GM18867 (cell line): ENCODE measurements around the gene CDX1.
A peak's percentile ranks its signal among the peaks of the same experiment; 100 is the strongest.

Source experiments
- ATAC-seq: cut with Tn5 transposase; IDR thresholded peaks from one replicate; pipeline ENCODE4 v1.9.1; 2021; ENCODE audit warnings: mild to moderate bottlenecking, moderate library complexity; ENCODE audit not compliant: unreplicated experiment

CDX1 gene

DNA sequence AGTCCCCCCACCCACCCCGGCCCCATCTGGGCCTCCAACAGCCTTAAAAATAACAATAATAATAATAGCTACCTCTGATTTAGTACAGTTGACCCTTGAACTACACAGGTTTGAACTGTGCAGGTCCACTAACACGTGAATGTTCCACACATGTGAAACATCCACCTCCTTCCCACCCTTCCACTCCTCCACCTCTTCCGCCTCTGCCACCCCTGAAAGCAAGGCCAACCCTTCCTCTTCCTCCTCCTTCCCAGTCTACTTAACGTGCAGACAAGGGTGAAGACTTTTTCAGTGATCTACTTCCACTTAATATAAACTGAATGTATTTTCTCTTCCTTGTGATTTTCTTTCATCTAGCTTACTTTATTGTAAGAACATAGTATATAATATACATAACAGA, 21.7 kb upstream of the CDX1 start:
- no peak for ATAC-seq

DNA sequence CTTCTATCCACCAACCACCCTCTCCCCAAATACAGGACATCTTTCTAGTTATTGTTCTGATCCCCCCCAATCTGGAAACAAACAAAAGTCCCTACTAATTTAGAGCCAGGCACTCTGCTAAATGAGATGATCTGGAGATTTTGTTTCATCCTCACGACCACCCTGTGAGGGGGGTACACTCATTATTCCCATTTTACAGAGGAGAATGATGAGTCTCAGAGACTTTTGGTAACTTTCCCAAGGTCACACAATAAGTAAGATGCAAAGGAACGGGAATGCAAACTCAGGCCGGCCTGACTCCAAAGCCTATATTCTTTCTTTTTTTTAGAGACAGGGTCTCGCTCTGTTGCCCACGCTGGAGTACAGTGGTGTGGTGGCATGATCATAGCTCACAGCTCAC, 20.3 kb upstream of the CDX1 start:
- ATAC-seq, result no peak

DNA sequence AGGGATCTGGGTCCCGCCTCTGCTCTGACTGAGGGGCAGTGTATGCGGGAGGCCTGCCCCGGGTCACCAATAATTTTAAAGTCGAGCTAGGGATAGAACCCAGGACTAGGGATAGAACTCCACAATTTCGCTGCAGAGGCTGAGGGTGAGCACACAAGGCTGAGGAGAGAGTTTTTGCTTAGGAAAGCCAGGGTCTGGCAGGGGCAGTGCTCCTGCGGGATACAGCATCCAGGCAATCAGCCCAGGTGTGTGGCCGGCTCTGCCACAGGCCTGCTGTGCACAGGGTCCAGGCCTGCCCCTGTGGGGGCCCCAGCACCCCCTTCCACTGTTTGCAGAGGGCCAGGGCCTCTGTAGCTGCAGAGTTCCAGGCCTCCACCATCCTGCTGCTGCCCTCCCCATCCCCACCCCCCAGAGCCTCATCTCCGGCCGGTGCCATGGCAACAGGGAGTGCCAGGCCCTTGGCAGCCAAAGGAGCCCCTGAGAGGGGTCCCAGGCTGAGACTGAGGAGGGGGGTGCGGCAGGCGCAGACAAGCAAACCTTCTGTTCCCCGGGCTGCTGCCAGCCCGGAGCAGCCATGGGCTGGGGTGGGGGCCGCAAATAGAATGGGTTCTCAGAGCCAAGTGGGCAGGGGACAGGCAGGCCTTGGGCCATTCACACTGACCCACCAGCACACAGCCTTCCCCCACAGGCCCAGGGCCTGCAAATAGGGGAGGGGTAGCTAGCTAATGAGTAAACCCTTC, 19.5 kb upstream of the CDX1 start:
- no peak for ATAC-seq

DNA sequence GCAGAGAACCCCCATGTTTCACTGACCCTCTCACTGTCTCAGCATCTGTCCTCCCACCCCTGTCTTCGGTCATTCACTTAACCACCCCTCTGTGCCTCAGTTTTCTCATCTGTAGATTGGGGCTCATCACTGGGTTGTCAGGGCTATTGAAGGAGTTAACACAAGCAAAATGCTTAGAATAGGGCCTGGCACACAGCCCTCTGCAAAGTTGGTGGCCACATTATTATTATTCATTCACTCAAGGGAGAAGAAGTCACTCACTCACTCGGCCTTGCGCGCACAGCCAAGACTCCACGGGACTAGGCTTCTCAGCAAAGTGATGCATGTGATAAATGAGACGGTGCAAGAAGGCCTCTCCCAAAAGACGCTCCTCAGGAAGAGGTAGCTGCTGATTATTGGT, 18.9 kb upstream of the CDX1 start:
- ATAC-seq, result no peak

DNA sequence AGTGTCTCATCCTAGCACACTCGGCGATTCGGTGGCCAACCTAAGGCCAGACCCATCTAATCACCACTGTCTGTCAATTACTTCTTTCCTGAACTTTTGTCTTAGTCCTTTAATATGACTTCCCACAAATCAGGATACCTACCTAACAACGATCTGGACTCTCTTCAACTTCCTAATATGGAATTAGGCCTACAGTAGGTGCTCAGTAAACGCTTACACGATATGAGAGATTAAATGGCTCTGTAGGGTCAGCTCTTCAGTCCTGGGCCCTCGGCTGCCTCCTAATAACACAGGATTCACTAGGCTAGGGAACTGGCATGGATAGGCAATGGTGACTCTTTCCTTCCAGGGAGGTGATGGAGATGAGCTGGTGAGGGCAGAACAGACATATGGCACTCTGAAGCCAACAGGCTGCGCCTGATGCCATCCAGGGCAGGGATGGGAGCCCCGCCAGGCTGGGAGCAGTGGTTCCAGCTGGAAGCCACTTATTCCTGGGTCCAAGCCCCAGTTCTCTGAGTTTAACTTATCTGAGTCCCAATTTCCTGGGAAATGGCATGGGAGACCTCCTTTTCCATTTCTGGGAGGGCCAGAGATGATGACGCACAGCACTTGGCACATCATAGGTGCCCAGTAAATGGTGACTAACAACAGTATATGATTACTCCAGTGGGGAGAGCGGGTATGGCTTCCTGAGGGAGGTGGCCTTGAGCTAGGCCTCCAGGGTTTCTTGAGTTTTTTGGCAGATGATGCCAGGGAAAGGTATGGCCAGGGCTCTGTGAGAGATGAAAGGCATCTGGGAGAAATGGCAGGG, 18.3 kb upstream of the CDX1 start:
- no peak for ATAC-seq

DNA sequence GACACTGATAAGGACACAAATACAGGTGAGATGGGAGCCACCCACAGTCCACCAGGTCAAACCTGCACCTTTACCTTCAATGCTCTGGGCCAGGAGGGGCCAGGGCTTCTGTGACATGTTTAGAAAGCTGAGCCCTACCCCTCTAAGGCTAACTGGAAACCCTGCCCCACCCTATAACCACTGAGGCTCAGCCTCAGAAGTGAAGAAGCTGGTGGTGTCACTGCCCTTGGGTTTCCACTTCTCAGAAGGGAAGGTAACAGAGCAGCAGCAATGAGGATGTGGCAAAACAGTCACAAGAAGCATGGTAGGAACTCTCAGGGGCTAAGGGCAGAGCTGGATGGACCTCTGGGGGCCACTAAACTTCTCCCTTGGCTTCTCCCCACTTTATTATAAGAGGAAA, 17.0 kb upstream of the CDX1 start:
- no peak for ATAC-seq

DNA sequence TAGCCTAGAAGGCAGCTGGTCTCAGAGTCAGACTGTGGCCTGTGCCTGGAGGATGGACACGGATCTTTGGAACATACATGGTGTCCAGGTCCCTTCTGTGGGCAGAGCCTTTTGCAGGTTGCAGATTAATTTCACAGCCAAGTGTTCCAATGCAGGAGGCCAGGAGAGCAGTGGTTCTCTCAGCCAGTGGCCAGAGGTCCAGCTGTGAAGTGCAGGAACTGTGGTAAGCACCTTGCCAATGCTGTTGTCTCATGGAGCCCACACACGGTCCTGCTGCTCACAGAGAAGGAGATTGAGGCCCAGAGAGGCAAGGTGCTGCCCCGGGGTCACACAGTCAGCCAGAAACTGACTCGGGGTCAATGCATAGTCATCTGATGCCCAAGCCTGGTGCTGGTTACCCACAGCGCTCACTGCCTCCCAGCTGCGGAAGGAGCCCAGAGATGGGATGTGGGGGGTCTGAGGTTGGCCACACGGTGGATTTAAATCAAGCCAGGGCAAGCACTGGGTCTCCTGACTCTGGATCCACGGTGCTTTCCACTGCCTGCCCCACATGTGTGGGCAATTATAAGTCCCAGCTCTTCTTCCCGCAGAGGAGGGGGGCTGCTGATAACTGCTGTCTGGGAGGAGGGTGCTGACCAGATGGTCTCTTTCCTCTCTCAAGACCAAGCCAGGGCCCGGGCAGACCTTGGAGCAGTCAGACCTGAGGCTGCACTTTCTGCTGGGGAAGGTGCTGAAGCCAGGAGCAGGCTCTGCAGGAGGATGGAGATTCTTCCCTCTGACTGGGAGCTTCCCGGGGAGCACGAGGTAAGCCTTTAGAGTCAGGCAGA, 13.7 kb upstream of the CDX1 start:
- ATAC-seq, result no peak

DNA sequence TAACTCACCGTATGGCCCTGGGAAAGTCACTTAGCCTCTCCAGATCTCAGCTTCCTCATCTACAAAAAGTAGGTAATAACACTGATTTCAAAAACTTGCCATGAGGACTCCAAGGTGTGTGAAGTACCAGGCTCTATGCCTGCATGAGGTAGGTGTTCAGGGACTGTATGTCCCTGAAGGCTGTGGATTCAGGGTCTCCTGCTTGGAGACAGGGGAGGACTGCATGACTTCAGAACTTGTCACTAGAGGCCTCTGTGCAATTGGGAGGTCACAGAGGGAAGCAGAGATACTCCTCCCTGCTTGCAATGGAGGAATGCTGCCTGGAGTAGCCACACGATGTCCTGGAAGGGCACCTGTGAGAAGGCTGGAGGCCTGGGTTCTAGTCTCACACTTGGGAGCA, 13.1 kb upstream of the CDX1 start:
- ATAC-seq, result no peak

DNA sequence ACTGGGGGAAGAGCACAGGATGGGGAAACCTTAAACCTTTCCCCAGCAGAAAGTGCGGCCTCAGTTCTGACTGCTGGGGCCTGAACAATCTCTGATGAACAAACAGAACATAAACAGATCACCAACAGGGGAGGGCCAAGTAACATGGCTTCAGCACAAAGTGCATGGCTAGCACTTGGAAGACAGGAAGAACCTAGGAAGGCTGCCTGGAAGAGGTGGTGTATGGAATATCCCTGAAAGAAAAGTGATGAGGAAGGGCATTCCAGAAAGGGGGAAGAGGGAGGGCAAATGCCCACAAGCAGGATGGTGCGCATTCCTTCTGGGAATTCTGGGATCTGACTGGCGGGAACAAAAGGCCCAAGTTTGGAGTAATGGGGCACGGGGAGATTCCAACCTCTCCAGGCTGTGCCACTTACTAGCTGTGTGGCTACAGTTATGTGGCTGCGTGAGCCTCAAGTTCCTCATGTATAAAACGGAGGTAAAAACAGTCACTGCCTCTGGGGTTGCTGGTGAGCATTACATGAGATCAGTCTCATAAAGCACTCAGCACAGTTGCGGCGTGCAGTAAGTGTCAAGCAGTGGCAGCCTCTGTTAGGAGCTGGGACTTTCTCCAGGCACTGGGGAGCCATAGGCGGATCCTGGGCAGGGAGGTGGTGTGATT, 12.5 kb upstream of the CDX1 start:
- ATAC-seq, result no peak

DNA sequence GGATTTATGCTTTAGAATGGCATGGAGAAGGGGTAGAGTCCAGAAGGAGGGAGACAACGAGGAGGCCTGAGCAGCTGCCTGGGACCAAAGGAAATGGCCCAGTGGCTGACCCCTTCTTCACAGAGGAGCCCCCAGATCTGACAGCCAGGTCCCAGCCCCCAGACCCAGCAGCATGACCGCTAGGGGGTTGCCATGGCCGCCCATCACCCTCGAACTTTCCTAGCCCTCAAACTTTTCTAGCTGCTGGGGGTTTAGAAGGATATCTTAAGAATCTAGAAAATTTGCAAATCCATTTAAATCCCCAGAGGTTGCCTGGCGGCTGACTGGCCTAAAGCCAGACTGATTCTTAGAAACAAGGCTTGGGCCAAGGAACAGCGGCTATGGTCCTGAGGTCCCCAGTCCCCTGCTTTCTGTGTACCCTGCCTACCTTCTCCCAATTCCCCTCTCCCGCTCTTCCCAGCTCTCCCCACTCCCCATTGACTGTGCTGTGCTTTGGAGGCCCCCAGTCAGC, 11.9 kb upstream of the CDX1 start:
- no peak for ATAC-seq

DNA sequence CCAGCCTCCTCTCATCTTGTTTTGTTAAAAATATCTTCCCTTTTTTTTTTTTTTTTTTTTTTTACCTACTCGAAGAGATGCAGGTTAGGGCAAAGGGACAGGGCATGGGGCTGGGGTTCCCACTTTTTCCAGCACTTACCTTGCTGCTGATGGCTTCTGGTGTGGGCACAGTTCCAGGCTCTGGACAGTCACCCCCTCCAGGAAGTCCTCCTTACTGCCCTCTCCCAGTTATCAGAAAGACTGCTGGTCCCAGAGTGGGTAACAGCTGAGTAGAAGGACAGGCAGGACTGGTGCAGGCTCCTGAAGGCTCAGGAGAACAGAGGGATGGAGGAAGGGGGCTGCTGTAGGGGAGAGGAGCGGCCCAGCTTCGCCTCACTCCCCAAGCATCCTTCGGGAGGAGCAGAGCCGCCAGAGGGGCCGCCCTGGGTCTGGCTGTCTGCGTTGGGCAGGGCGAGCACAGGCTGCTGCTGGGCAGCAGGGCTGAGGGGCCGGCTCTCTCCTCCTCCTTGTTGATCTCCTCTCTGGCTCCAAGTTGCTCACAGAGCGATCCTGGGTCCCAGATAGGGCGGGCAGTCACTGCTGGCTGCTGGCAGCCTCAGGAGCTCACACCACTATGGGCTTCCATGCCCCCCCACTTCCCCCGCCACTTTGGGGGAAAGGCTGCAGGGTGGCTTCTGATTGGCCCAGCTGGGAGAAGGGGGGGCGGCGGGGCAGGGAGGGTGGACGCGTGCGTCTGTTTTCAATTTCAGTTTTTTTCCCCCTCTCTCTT, 11.1 kb upstream of the CDX1 start, which contains the start of gene PDGFRB:
Gene PDGFRB (minus strand): TSS at position 588 of the 769 bp plus-strand sequence. CDS start 18,798 bp downstream, outside the sequence.
- ATAC-seq, result peak; percentile 57

DNA sequence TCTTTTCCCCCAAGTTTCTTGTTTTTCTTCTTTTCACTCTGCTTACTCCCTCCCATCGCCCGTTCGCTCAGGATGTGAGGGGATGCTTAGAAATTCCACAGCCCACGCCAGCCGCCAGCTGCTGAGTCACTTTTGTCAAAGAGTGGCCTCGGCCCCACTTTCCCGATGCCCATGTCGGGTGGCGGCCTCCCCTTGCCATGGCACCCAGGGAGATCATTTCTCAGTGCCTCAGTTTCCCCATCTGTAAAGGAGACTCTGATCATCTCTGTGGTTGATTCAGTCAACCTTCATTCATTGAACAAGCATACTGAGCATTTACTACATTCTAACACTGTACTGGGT, 10.6 kb upstream of the CDX1 start:
- no peak for ATAC-seq

DNA sequence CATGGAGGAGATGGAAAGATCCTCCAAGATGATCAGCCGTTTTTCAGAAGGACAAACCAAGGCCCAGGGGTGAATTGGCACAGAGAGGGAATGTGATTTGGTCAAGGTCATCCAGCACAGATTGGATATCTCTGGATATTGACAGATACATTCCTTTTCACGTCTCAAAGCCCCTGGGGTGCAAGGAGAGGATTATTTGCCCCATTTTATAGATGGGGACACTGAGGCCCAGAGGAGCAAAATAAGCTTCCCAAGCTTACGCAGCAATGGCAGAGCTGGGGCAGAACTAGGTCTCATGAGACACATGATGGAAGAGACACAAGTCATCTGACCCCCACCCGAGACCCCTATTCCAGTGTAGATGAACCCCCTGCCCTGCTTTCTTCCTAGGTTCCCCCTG, 10.0 kb upstream of the CDX1 start:
- ATAC-seq, result no peak

DNA sequence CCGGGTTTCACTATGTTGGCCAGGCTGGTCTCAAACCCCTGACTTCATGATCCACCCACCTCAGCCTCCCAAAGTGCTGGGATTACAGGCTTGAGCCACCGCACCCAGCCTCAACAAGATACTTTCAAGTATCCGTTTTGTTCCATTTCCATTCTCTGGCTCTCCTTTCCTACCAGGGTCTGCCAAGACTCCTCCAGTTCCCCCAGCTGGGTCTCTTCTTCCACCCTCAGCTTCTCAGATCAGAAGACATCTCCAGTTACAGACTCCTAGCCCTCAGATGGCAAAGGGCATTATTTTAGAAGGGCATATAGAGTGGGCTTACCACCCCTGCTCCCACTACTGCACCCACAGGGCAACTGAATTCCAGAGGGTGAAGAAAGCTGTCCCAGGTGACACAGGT, 9.4 kb upstream of the CDX1 start:
- ATAC-seq, result no peak

DNA sequence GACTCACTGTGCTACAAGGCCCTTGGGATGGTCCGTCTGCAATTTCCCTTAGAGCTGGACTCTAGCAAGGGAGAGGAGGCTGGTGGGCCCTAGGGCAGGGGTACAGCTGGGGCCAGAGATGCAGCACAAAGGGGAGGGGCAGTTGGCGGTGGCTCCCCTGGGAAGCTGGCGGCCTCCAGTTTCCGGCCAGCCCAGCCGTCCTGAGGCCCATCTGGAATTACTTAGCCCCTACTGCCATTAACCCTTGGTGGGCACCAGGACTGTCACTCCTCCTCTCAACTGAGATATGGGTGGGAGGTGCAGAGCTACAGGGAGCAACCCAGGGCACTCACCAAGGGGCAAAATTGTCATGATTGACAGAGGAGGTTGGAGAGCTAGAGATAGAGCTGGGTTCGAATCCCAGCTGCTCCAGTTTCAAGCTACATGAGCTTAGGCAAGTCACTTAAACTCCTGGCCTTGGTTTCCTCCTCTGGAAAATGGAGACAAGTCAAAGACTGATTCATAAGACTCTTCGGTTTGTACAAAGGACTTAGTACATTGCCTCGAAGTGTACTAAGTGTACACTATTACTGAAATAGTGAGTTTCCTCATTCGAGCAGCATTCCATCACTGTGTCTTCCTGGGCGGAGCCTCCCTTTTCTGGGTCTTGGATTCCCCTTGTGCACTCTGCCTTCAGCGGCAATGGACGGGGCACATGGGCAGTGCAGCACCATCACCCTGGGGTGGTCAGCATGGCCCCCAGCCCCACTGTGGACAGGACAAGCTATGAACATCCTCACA, 8.2 kb upstream of the CDX1 start:
- no peak for ATAC-seq

DNA sequence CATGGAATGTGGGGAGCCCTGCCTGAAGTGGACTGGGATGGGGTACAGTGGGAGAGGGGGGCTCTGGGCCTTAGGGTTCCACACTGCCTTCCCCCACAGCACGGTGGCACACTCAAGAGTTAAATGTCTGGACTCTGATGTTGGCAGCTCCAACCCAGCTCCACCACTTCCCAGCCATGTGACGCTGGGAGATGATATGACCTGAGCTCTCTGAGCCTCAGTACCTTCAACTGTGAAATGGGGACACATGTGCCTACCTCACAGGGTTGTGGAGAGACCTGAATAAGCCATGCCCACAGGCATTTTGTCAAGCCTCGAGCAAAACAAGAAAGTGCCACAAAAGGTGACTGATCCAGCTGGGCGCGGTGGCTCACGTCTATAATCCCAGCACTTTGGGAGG, 7.5 kb upstream of the CDX1 start:
- ATAC-seq, result no peak

DNA sequence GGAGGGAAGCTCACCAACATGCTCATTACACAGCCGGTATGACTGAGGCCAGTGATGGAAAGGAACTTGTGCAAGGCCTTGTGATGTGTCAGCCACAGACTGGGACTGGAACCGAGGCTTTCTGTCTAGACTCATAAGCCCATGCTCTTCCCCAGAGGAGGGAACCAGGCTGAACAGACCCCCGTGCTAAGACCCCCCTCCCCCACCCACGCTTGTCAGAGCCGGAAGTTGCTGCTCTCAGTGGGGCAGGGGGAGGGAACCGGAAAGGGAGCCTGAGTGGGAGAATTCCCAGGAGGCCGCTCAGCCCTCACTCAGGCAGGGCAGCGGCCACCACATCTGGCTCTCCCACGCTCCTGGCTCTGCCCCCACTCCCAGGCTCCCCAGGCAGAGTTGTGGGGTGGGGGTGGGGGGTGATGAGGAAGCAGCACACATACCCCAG, 6.8 kb upstream of the CDX1 start:
- no peak for ATAC-seq

DNA sequence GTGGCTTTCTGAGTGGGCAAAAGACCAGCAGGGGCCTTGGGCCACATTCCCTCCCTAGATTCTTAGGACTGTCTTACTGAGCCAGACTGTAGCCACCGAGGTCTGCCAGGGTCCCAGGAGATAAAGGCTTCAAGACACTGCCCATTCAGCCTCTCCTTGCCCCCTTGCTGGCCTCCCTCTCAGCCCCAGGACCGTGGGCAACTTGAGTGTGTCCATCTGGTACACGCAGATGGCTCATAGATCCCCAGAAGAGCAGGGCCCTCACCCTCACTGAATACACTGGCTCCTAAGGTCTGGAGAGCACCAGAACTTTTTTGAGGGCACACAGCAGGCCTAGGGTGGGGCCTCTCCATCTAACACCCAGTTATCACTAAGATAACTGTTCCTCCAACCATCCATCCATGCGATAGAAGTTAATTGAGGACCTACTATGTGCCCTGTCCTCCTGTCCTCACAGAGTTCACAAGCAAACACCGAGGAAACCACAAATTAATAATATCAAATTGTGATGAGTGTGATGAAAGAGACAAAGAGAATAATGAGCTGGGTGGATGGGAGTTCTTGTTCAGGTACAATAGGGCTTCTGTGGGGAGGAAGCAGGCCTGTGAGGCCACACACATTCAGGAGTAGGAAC, 6.0 kb upstream of the CDX1 start:
- ATAC-seq, result no peak
